ENCODE measurements around the gene COX6A1. TPM values are rescaled to one million over a fixed set of nuclear protein-coding genes. Genes with fewer than 3 reads are reported as not detected.

COX6A1 gene
- total RNA-seq, 2 experiments from 2014 or later, result 396 to 406 TPM

- Mint-ChIP-seq H3K27me3 (no peaks in the 10 kb centered on the region), H3K9me3 (no peaks in the 10 kb centered on the region), H3K27ac (peak overlapping the region; percentile 51), H3K36me3 (ENCODE audit: low read depth) (peaks cover 48% of the 10 kb centered on the region), H3K4me1 (ENCODE audit: low read depth) (peaks cover 11% of the 10 kb centered on the region), H3K4me3 (no peak overlapping the region)
- intact Hi-C loops (cut with micrococcal nuclease), result no loop called here
- CTCF ChIA-PET, result interaction anchor here (0.6 to 12.0 kb wide), 8 partner anchors 10 to 120 kb away, joined by 3 to 110 read pairs (median 4); partner anchors contain the start of gene SRSF9
- ATAC-seq, result no peak
- peak; percentile 30 for DNase-seq
- TF ChIP-seq, protein P1, sequence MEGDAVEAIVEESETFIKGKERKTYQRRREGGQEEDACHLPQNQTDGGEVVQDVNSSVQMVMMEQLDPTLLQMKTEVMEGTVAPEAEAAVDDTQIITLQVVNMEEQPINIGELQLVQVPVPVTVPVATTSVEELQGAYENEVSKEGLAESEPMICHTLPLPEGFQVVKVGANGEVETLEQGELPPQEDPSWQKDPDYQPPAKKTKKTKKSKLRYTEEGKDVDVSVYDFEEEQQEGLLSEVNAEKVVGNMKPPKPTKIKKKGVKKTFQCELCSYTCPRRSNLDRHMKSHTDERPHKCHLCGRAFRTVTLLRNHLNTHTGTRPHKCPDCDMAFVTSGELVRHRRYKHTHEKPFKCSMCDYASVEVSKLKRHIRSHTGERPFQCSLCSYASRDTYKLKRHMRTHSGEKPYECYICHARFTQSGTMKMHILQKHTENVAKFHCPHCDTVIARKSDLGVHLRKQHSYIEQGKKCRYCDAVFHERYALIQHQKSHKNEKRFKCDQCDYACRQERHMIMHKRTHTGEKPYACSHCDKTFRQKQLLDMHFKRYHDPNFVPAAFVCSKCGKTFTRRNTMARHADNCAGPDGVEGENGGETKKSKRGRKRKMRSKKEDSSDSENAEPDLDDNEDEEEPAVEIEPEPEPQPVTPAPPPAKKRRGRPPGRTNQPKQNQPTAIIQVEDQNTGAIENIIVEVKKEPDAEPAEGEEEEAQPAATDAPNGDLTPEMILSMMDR (IDR thresholded peaks at IDR 0.05), result peak; percentile 46
- POLR2A ChIA-PET, result interaction anchor here (0.8 to 3.6 kb wide), 4 partner anchors 8 to 90 kb away, joined by 3 to 26 read pairs (median 12); partner anchors contain the start of genes GATC, SRSF9 and TRIAP1
Measured at GRCh38 chr12:120457133-120457532, 19.2 kb downstream of the COX6A1 start.

GRCh38 chr12:120460157-120460556, 22.2 kb downstream of the COX6A1 start:
- CTCF ChIA-PET, result interaction anchor here (12.0 kb wide), 1 partner anchor 7 kb away, joined by 110 read pairs; the partner anchor contains the start of gene SRSF9

GRCh38 chr12:120462099-120462640, 24.3 kb downstream of the COX6A1 start:
- peaks cover 71% of the 10 kb centered on the region for H3K36me3 Mint-ChIP-seq (ENCODE audit: low read depth)
- H3K27me3 Mint-ChIP-seq, result no peaks in the 10 kb centered on the region
- peaks cover 25% of the 10 kb centered on the region for H3K4me1 Mint-ChIP-seq (ENCODE audit: low read depth)
- intact Hi-C loops (cut with micrococcal nuclease), result no loop called here
- TF ChIP-seq, protein P1 (IDR thresholded peaks at IDR 0.05), result no peak
- H3K27ac Mint-ChIP-seq, result no peak overlapping the region
- no peaks in the 10 kb centered on the region for H3K9me3 Mint-ChIP-seq
- ChIA-PET POLR2A (interaction anchor here (0.7 to 4.0 kb wide), 3 partner anchors 12 to 34 kb away, joined by 3 to 17 read pairs (median 3); partner anchors contain the start of genes DYNLL1, GATC and TRIAP1), CTCF (interaction anchor here (1.1 to 8.9 kb wide), 4 partner anchors 7 to 119 kb away, joined by 3 to 110 read pairs (median 7); partner anchors contain the start of genes GATC, POP5 and TRIAP1)
- DNase-seq (no peak), ATAC-seq (no peak)
- no peak overlapping the region for H3K4me3 Mint-ChIP-seq

More at GRCh38 chr12:120460157-120460556, 22.2 kb downstream of the COX6A1 start:
- Mint-ChIP-seq H3K4me3 (no peak overlapping the region), H3K27me3 (no peaks in the 10 kb centered on the region), H3K9me3 (no peaks in the 10 kb centered on the region), H3K27ac (peak overlapping the region; percentile 7), H3K36me3 (ENCODE audit: low read depth) (peaks cover 69% of the 10 kb centered on the region), H3K4me1 (ENCODE audit: low read depth) (peaks cover 8% of the 10 kb centered on the region)
- POLR2A ChIA-PET, result interaction anchor here (0.8 to 4.0 kb wide), 4 partner anchors 8 to 14 kb away, joined by 3 to 22 read pairs (median 10); partner anchors contain the start of genes GATC, SRSF9 and TRIAP1
- DNase-seq (no peak), ATAC-seq (no peak)
- intact Hi-C loops (cut with micrococcal nuclease), result no loop called here
- TF ChIP-seq, protein P1 (IDR thresholded peaks at IDR 0.05), result no peak

DNA sequence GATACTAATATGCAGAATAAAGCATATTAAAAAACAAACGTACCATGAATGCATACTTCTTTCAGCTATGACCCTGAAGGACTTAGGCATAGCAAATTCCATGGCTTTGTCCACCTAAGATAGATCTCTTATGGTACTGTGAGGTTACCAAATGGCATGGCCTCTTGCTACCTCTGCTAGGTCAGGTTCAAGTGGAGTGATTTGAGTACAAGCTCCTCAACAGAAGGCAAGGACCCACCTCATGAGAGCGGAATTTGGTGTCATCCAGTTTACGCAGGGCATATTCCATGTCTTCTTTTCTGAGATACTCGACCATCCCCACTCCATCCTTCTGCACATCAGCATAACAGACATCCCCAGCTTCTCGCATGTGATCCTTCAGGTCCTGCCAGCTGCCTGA, 25.8 kb downstream of the COX6A1 start:
- POLR2A ChIA-PET, result interaction anchor here (0.8 to 2.4 kb wide), 11 partner anchors 8 to 145 kb away, joined by 3 to 10 read pairs (median 4); partner anchors contain the start of genes COX6A1, DYNLL1, GATC and TRIAP1
- Mint-ChIP-seq H3K9me3 (no peaks in the 10 kb centered on the region), H3K4me3 (no peak overlapping the region), H3K27me3 (no peaks in the 10 kb centered on the region), H3K4me1 (ENCODE audit: low read depth) (peaks cover 33% of the 10 kb centered on the region), H3K36me3 (ENCODE audit: low read depth) (peaks cover 74% of the 10 kb centered on the region), H3K27ac (no peak overlapping the region)
- ATAC-seq, result no peak
- CTCF ChIA-PET, result interaction anchor here (0.8 to 8.9 kb wide), 9 partner anchors 9 to 107 kb away, joined by 3 to 110 read pairs (median 4); partner anchors contain the start of genes COX6A1, DYNLL1, GATC and TRIAP1
- intact Hi-C loops (cut with micrococcal nuclease), result no loop called here
- DNase-seq, result no peak
- TF ChIP-seq, protein P1 (IDR thresholded peaks at IDR 0.05), result no peak

DNA sequence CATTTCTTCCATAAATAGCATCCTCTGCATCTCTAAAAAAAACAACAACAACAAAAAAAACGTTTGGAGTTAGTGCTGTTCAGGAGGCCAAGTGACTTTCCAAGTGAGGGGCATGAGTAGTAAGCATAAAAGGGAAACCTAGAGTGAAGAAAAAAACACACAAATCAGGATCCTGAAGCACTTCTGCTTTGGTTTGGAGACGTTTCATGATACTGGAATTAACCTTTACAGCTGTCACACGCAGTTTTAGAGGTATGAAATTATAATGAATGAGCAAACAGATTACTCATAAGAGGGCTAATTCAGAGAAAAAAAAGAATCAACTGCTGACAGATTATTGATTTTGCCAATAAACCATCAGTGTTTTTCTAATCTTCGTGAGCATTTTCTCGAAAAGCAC, 27.8 kb downstream of the COX6A1 start:
- Mint-ChIP-seq H3K27me3 (no peaks in the 10 kb centered on the region), H3K4me1 (ENCODE audit: low read depth) (peaks cover 35% of the 10 kb centered on the region), H3K4me3 (no peak overlapping the region), H3K9me3 (no peaks in the 10 kb centered on the region), H3K36me3 (ENCODE audit: low read depth) (peaks cover 60% of the 10 kb centered on the region), H3K27ac (peak overlapping the region; percentile 55)
- ChIA-PET POLR2A (interaction anchor here (0.5 to 2.5 kb wide), 6 partner anchors 9 to 1344 kb away, joined by 3 to 9 read pairs (median 6); partner anchors contain the start of genes DYNLL1 and GATC), CTCF (interaction anchor here (0.7 to 8.9 kb wide), 8 partner anchors 9 to 238 kb away, joined by 3 to 110 read pairs (median 5); partner anchors contain the start of gene SIRT4)
- TF ChIP-seq, protein P1 (IDR thresholded peaks at IDR 0.05), result no peak
- no peak for ATAC-seq
- intact Hi-C loops (cut with micrococcal nuclease), result no loop called here
- no peak for DNase-seq
